IMR-90 (cell line): Measurements from ENCODE around the gene CACNB3. TPM values are rescaled to one million over a fixed set of nuclear protein-coding genes. Genes with fewer than 3 reads are reported as not detected.
A peak's percentile ranks its signal among the peaks of the same experiment; 100 is the strongest.

Experiments used
- ATAC-seq: fragments of 200-7000 bp; cut with Tn5 transposase; 2 replicates; pipeline ENCODE4 v1.9.1; 2020; ENCODE audit warnings: low read depth, mild to moderate bottlenecking, moderate library complexity
- BruUV-seq: library from RNA; stranded (reverse); fragments of 400-500 nt; replicated peaks from 2 replicates; lab custom pipeline; 2021; lab: Mats Ljungman, UMichigan
- CTCF ChIA-PET: fragments of 300-600 bp; formaldehyde crosslinking; extraction: SDS; loops from one replicate; lab custom pipeline; 2021; ENCODE audit warnings: antibody characterized with exemption; lab: Yijun Ruan, JAX
- POLR2A ChIA-PET: fragments of 300-600 bp; sonication (Branson Sonifier 250); formaldehyde crosslinking; loops from one replicate; lab custom pipeline; 2022; ENCODE audit warnings: antibody characterized with exemption; ENCODE audit not compliant: unreplicated experiment; lab: Charles Lee
- DNase-seq: peaks from one replicate; pipeline ENCODE4 v3.0.0; 2013
- H2AFZ ChIP-seq: replicated peaks from 2 replicates; pipeline ENCODE3; 2013; ENCODE audit warnings: low read length, mild to moderate bottlenecking; ENCODE audit not compliant: poor library complexity
- H2AK5ac ChIP-seq: 2 replicates; pipeline ENCODE4 v1.6.1; 2013; ENCODE audit warnings: low read depth, low read length, inconsistent platforms
- H2AK9ac ChIP-seq: replicated peaks from 2 replicates; pipeline ENCODE3; 2013; ENCODE audit warnings: mild to moderate bottlenecking, low read depth, low read length, moderate library complexity; ENCODE audit not compliant: poor library complexity
- H2BK120ac ChIP-seq: 2 replicates; pipeline ENCODE4 v1.6.1; 2013; ENCODE audit warnings: low read depth, low read length, inconsistent platforms
- H2BK15ac ChIP-seq: 3 replicates; pipeline ENCODE4 v1.6.1; 2013; ENCODE audit warnings: low read depth, low read length, inconsistent platforms
- H2BK20ac ChIP-seq: 2 replicates; pipeline ENCODE4 v1.6.1; 2013; ENCODE audit warnings: low read depth, mild to moderate bottlenecking, inconsistent platforms, low read length, moderate library complexity
- H2BK5ac ChIP-seq: 2 replicates; pipeline ENCODE4 v1.6.1; 2013; ENCODE audit warnings: mild to moderate bottlenecking, low read depth, low read length, inconsistent platforms; ENCODE audit not compliant: poor library complexity, severe bottlenecking
- H3K14ac ChIP-seq: replicated peaks from 2 replicates; pipeline ENCODE4 v1.6.1; 2013; ENCODE audit warnings: low read depth, low read length, inconsistent platforms
- H3K18ac ChIP-seq: 2 replicates; pipeline ENCODE4 v1.6.1; 2013; ENCODE audit warnings: low read depth, low read length, control low read depth
- H3K23ac ChIP-seq: 2 replicates; pipeline ENCODE4 v1.6.1; 2013; ENCODE audit warnings: low read depth, low read length, inconsistent platforms
- H3K27ac ChIP-seq: 2 replicates; pipeline ENCODE4 v1.5.1; 2013; ENCODE audit warnings: mild to moderate bottlenecking, control low read depth, low read length; ENCODE audit not compliant: insufficient read depth
- H3K27me3 ChIP-seq: 2 replicates; pipeline ENCODE4 v1.6.1; 2013; ENCODE audit warnings: low read length; ENCODE audit not compliant: control insufficient read depth, insufficient read depth
- H3K36me3 ChIP-seq: 2 replicates; pipeline ENCODE4 v1.6.1; 2013; ENCODE audit warnings: low read length, mixed read lengths; ENCODE audit not compliant: control insufficient read depth, insufficient read depth
- H3K4ac ChIP-seq: 2 replicates; pipeline ENCODE4 v1.6.1; 2013; ENCODE audit warnings: low read depth, low read length, inconsistent platforms
- H3K4me1 ChIP-seq: 2 replicates; pipeline ENCODE4 v1.6.1; 2013; ENCODE audit warnings: low read length, mixed read lengths; ENCODE audit not compliant: control insufficient read depth, insufficient read depth
- H3K4me2 ChIP-seq: 2 replicates; pipeline ENCODE4 v1.6.1; 2013; ENCODE audit warnings: low read depth, mild to moderate bottlenecking, control low read depth, low read length, moderate library complexity
- H3K4me3 ChIP-seq: 2 replicates; pipeline ENCODE4 v1.5.1; 2013; ENCODE audit warnings: low read depth, mild to moderate bottlenecking, control low read depth, low read length, moderate library complexity; ENCODE audit not compliant: insufficient read depth
- H3K56ac ChIP-seq: 2 replicates; pipeline ENCODE4 v1.6.1; 2013; ENCODE audit warnings: low read length, inconsistent platforms; ENCODE audit not compliant: insufficient read depth; ENCODE audit errors: extremely low read depth
- H3K79me1 ChIP-seq, 2 experiments: 2 replicates each; pipeline ENCODE4 v1.6.1; 2013; ENCODE audit warnings: low read length in 2 of 2, inconsistent platforms in 1 of 2, low read depth in 1 of 2
- H3K9ac ChIP-seq: 2 replicates; pipeline ENCODE4 v1.6.1; 2013; ENCODE audit warnings: low read depth, low read length, control low read depth
- H3K9me1 ChIP-seq: 2 replicates; pipeline ENCODE4 v1.6.1; 2013; ENCODE audit warnings: low read length, inconsistent platforms; ENCODE audit not compliant: insufficient read depth
- H3K9me3 ChIP-seq: 2 replicates; pipeline ENCODE4 v1.6.1; 2013; ENCODE audit warnings: low read length; ENCODE audit not compliant: control insufficient read depth, insufficient read depth
- H4K20me1 ChIP-seq: 2 replicates; pipeline ENCODE4 v1.6.1; 2013; ENCODE audit warnings: low read length, inconsistent platforms; ENCODE audit not compliant: insufficient read depth
- H4K5ac ChIP-seq: 2 replicates; pipeline ENCODE4 v1.6.1; 2013; ENCODE audit warnings: mild to moderate bottlenecking, low read depth, low read length, control low read depth
- H4K8ac ChIP-seq, 2 experiments: 2 replicates each; pipeline ENCODE4 v1.6.1; 2013; ENCODE audit warnings: low read depth in 2 of 2, low read length in 2 of 2, control low read depth in 1 of 2, inconsistent platforms in 1 of 2
- H4K91ac ChIP-seq: 2 replicates; pipeline ENCODE4 v1.6.1; 2013; ENCODE audit warnings: low read depth, low read length, inconsistent platforms; ENCODE audit not compliant: insufficient read depth
- BHLHE40 ChIP-seq: fragments of 150-350 bp; IDR thresholded peaks from 2 replicates; pipeline ENCODE4 v1.6.1; 2016; ENCODE audit warnings: mild to moderate bottlenecking, low read depth, low read length
- CEBPB ChIP-seq: IDR thresholded peaks from 2 replicates; pipeline ENCODE4 v1.6.1; 2012; ENCODE audit warnings: low read depth, low read length, improper control_type of control experiment
- CHD1 ChIP-seq: IDR thresholded peaks from 2 replicates; pipeline ENCODE4 v1.6.1; 2012; ENCODE audit warnings: low read depth, low read length, improper control_type of control experiment
- FOS ChIP-seq: fragments of 150-350 bp; IDR thresholded peaks from 2 replicates; pipeline ENCODE4 v1.6.1; 2016; ENCODE audit warnings: low read depth, low read length
- MAFK ChIP-seq: IDR thresholded peaks from 2 replicates; pipeline ENCODE4 v1.6.1; 2012; ENCODE audit warnings: low read depth, low read length, improper control_type of control experiment
- MAZ ChIP-seq: IDR thresholded peaks from 2 replicates; pipeline ENCODE4 v1.6.1; 2012; ENCODE audit warnings: low read depth, mild to moderate bottlenecking, low read length, improper control_type of control experiment, moderate library complexity, borderline replicate concordance
- MXI1 ChIP-seq: IDR thresholded peaks from 2 replicates; pipeline ENCODE4 v1.6.1; 2012; ENCODE audit warnings: low read depth, mild to moderate bottlenecking, low read length, moderate library complexity, borderline replicate concordance
- NFE2L2 ChIP-seq: fragments of 150-350 bp; IDR thresholded peaks from 2 replicates; pipeline ENCODE4 v1.6.1; 2016; ENCODE audit warnings: low read depth, mild to moderate bottlenecking, low read length
- POLR2A ChIP-seq: IDR thresholded peaks from 2 replicates; pipeline ENCODE4 v1.6.1; 2012; ENCODE audit warnings: mild to moderate bottlenecking, low read depth, low read length
- RAD21 ChIP-seq: IDR thresholded peaks from 2 replicates; pipeline ENCODE4 v1.6.1; 2012; ENCODE audit warnings: low read length, improper control_type of control experiment
- RCOR1 ChIP-seq: IDR thresholded peaks from 2 replicates; pipeline ENCODE4 v1.6.1; 2012; ENCODE audit warnings: mild to moderate bottlenecking, low read length, improper control_type of control experiment; ENCODE audit not compliant: insufficient replicate concordance
- RFX5 ChIP-seq: IDR thresholded peaks from 2 replicates; pipeline ENCODE4 v1.8.0; 2012; ENCODE audit warnings: low read depth, mild to moderate bottlenecking, low read length, moderate library complexity
- SMC3 ChIP-seq: fragments of 150-350 bp; IDR thresholded peaks from 2 replicates; pipeline ENCODE4 v1.6.1; 2016; ENCODE audit warnings: low read depth, mild to moderate bottlenecking, antibody characterized with exemption, low read length, moderate library complexity
- WGBS, 2 experiments: methylation state at CpG; one replicate each; pipeline versions ENCODE4 v1.1.5 to v1.1.7; 2013; ENCODE audit warnings: missing lambda C conversion rate in 2 of 2; ENCODE audit not compliant: insufficient read length in 1 of 2; ENCODE audit errors: extremely low coverage in 2 of 2; 5-methylcytosine and 5-hydroxymethylcytosine counted together
- dilution Hi-C: fragments of 300-500 bp; cut with HindIII; formaldehyde crosslinking; loops from one replicate; pipeline ENCODE4 v1.14.3; 2018; ENCODE audit warnings: low sequenced_read_pairs; ENCODE audit not compliant: unreplicated experiment
- in situ Hi-C: fragments of 300-500 bp; cut with MboI; formaldehyde crosslinking; loops from 3 replicates; pipeline ENCODE4 v1.14.3; 2019; ENCODE audit warnings: low sequenced_read_pairs, inconsistent platforms, mixed read lengths
- intact Hi-C: fragments of 100-400 bp; cut with micrococcal nuclease; formaldehyde crosslinking; loops from 2 replicates; pipeline ENCODE4 v1.10.0; 2022
- polyA plus RNA-seq, 3 experiments: library from polyadenylated mRNA; depleted of rRNA; stranded (reverse); fragments of >200 nt; gene quantifications; 2 replicates each; pipeline ENCODE4 v1.2.3, GENCODE V29; 2012; ENCODE audit warnings: low replicate concordance in 1 of 3
- total RNA-seq: library from RNA; depleted of rRNA; stranded (reverse); fragments of >200 nt; gene quantifications from 2 replicates; pipeline ENCODE4 v1.2.3, GENCODE V29; 2012
- TF ChIP-seq, protein P1 (sequence below): fragments of 150-350 bp; IDR thresholded peaks from 2 replicates; pipeline ENCODE4 v1.6.1; 2016; ENCODE audit warnings: low read depth, mild to moderate bottlenecking, low read length, moderate library complexity, borderline replicate concordance
- TF ChIP-seq, protein P2 (sequence below): conservative IDR thresholded peaks from 2 replicates; pipeline ENCODE4 v1.5.1; 2012; ENCODE audit warnings: mild to moderate bottlenecking, low read depth, low read length, improper control_type of control experiment
- TF ChIP-seq, protein P3 (sequence below): fragments of 150-350 bp; IDR thresholded peaks from 2 replicates; pipeline ENCODE4 v1.6.1; 2017; ENCODE audit warnings: mild to moderate bottlenecking, antibody characterized with exemption, low read length, low read depth

Gene CACNB3
- total and polyA plus RNA-seq, 2 of the 4 experiments (the other 2 are of a cell fraction), result 18.1 to 45.1 TPM

DNA sequence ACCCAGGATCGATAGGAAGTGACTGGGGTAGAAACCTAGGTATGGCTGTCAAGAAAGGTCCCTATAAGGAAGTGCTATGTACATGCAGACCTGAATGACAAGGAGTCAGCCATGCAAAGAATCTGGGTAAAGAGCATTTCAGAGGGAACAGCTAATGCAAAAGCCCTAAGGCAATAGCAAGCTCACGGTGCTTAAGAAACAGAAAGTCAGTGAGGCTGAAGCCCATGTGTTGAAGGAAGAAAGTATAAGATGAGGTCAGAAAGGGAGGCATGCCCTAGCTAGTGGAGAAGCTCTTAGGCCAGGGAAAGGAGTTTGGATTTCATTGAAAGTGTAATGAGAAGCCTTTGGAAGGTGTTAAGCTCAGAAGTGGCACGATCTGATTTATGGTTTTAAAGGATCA is 23.4 kb upstream of the CACNB3 start:
- 69% methylated on average over 2 of the region's 3 CpGs; no CpG with 5 or more reads in 1 of the 2 experiments for WGBS, 2 experiments
- Histone ChIP-seq H2AFZ (no peak overlapping the region), H3K79me1 (no peaks in the 10 kb centered on the region), H3K9me1 (peaks cover 9% of the 10 kb centered on the region; the same call in 1 of the 2 replicates), H2AK5ac (no peak overlapping the region), H2BK15ac (no peak overlapping the region), H4K20me1 (no peaks in the 10 kb centered on the region), H3K56ac (no peak overlapping the region), H4K5ac (no peak overlapping the region), H2AK9ac (no peak overlapping the region), H3K27ac (no peak overlapping the region), H4K8ac (no peak overlapping the region), H3K36me3 (no peaks in the 10 kb centered on the region), H3K4ac (no peak overlapping the region), H3K18ac (no peak overlapping the region), H2BK20ac (no peak overlapping the region), H3K23ac (0 out of 2 replicates have a peak overlapping the region, but pooled peaks have one; percentile 17), H3K14ac (no peak overlapping the region; the same call in 1 of the 2 replicates), H3K4me2 (no peak overlapping the region), H2BK120ac (no peak overlapping the region), H3K9me3 (no peaks in the 10 kb centered on the region), H3K4me1 (no peaks in the 10 kb centered on the region; the same call in 1 of the 2 replicates), H4K91ac (no peak overlapping the region), H3K27me3 (no peaks in the 10 kb centered on the region), H3K4me3 (no peak overlapping the region), H3K9ac (no peak overlapping the region), H2BK5ac (no peak overlapping the region)
- no peak for TF ChIP-seq FOS
- TF ChIP-seq, protein P1, sequence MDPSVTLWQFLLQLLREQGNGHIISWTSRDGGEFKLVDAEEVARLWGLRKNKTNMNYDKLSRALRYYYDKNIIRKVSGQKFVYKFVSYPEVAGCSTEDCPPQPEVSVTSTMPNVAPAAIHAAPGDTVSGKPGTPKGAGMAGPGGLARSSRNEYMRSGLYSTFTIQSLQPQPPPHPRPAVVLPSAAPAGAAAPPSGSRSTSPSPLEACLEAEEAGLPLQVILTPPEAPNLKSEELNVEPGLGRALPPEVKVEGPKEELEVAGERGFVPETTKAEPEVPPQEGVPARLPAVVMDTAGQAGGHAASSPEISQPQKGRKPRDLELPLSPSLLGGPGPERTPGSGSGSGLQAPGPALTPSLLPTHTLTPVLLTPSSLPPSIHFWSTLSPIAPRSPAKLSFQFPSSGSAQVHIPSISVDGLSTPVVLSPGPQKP, result no peak
- TF ChIP-seq MXI1, result no peak
- no peak for TF ChIP-seq MAFK
- no peak for TF ChIP-seq SMC3
- TF ChIP-seq POLR2A, result no peak
- TF ChIP-seq, protein P2, sequence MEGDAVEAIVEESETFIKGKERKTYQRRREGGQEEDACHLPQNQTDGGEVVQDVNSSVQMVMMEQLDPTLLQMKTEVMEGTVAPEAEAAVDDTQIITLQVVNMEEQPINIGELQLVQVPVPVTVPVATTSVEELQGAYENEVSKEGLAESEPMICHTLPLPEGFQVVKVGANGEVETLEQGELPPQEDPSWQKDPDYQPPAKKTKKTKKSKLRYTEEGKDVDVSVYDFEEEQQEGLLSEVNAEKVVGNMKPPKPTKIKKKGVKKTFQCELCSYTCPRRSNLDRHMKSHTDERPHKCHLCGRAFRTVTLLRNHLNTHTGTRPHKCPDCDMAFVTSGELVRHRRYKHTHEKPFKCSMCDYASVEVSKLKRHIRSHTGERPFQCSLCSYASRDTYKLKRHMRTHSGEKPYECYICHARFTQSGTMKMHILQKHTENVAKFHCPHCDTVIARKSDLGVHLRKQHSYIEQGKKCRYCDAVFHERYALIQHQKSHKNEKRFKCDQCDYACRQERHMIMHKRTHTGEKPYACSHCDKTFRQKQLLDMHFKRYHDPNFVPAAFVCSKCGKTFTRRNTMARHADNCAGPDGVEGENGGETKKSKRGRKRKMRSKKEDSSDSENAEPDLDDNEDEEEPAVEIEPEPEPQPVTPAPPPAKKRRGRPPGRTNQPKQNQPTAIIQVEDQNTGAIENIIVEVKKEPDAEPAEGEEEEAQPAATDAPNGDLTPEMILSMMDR, result no peak
- TF ChIP-seq MAZ, result no peak
- TF ChIP-seq RAD21, result no peak
- TF ChIP-seq CHD1, result no peak
- TF ChIP-seq, protein P3, sequence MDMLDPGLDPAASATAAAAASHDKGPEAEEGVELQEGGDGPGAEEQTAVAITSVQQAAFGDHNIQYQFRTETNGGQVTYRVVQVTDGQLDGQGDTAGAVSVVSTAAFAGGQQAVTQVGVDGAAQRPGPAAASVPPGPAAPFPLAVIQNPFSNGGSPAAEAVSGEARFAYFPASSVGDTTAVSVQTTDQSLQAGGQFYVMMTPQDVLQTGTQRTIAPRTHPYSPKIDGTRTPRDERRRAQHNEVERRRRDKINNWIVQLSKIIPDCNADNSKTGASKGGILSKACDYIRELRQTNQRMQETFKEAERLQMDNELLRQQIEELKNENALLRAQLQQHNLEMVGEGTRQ, result no peak
- TF ChIP-seq BHLHE40, result no peak
- TF ChIP-seq RFX5, result no peak
- TF ChIP-seq CEBPB, result no peak
- TF ChIP-seq RCOR1, result no peak
- TF ChIP-seq NFE2L2, result no peak
- no TSS peak for BruUV-seq
- peak; percentile 55 for DNase-seq
- in situ Hi-C loops (loop anchor here (5.0 to 25.0 kb wide), 2 partner anchors 43 to 258 kb away; partner anchors contain the start of gene OR8S1), dilution Hi-C loops (no loop called here), intact Hi-C loops (loop anchor here (5.0 kb wide), 2 partner anchors 113 to 178 kb away; partner anchors contain the start of gene KANSL2)
- ChIA-PET POLR2A (no interaction called here), CTCF (interaction anchor here (1.1 to 2.3 kb wide), 4 partner anchors 16 to 79 kb away, joined by 3 to 11 read pairs (median 6); no protein-coding TSS in a partner anchor)
- peak; percentile 25; the same call in 1 of the 2 replicates for ATAC-seq
